ENCODE results near the gene SOX21.

GRCh38 chr13:94696171-94696570 lies 16.2 kb downstream of the SOX21 start:
- TF ChIP-seq CTCF (IDR thresholded peaks at IDR 0.05) (no peak), POLR2A (IDR thresholded peaks at IDR 0.05) (no peak)
